Stimulated activated CD4-positive, alpha-beta T cell treated with anti-CD3 and anti-CD28 coated beads, Interleukin-4, amount 100 ng/mL, for 1 hour (primary cell): ENCODE results near the gene NAGLU.
A peak's percentile ranks its signal among the peaks of the same experiment; 100 is the strongest.

Experiments used
- DNase-seq: peaks from one replicate; pipeline ENCODE4 v3.0.0-alpha.2; 2020

Gene NAGLU

DNA sequence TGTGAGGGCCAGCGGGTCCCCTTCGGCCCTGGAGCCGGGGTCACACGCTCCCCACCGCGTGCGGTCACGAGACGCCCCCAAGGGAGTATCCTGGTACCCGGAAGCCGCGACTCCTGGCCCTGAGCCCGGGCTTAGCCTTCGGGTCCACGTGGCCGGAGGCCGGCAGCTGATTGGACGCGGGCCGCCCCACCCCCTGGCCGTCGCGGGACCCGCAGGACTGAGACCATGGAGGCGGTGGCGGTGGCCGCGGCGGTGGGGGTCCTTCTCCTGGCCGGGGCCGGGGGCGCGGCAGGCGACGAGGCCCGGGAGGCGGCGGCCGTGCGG is at the start of gene NAGLU:
Gene NAGLU, plus strand, starts transcription at position 194 of the 324 bp plus-strand sequence. Its CDS starts 32 bp downstream, at position 226.
- peak; percentile 84 for DNase-seq

DNA sequence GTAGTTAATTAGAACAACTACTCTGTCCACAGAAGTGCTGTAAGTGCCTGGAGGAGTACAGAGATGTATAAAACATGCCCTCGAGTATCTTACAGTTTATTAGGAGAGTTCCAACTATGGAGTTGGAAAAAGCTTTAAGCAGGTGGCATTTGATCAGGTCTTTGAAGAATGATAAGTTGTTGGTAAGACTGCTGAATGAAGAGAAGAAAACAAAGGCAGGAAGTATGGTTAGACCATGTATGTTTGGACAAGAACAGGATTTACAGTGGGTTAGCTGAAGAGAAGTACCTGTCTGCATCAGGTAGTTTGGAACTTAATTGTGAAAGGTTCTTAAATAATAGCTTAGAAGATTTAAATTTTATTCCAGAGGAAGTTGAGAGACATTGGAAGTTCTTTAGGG is 48.0 kb upstream of the NAGLU start:
- DNase-seq, result no peak

DNA sequence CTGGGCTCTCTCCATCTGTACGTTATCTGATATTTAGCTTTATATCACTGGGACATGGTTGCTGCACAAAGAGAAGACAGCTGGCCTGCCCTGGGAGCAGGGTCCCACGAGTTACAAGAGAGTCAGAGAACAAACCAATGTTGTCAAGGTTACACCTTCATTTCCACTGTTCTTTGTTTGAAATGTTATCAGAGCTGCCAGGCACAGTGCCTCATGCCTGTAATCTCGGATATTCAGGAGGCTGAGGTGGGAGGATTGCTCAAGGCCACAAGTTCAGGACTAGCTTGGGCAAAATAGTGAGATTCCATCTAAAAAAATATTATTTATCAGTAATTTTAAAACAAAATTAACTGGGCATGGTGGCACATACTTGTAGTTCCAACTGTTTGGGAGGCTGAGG is 42.7 kb upstream of the NAGLU start:
- DNase-seq, result no peak

DNA sequence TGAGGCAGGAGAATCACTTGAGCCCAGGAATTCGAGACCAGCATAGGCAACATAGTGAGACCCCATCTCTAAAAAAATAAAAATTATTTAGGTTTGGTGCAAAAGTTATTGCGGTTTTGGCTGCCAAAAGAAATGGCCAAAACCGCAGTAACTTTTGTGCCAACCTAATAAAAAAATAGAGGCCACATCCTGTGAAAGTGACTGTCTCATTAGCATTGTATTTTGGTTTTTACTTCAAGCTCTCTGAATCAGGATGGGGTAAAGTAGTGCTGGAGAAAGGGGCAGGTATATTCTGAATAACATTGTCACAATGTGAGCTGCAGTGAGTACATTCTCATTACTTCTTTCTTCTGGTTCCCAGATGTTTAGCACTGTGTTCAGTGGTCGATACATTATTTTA is 41.4 kb upstream of the NAGLU start:
- DNase-seq, result no peak

DNA sequence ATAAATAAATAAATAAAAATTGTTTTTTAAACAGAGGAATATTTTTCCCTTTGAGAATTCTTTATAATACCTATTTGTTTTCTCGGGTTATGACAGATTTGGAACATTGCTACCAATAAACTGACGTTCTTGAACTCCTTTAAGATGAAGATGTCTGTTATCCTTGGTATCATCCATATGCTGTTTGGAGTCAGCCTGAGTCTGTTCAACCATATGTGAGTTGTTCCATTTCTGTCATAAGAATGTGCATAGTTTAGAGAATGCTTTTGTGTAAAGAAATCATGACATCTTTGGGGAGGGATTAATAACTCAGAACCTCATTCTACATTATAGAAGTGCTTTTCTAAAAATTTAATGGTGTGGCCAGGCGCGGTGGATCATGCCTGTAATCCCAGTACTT is 37.2 kb upstream of the NAGLU start:
- DNase-seq, result no peak

DNA sequence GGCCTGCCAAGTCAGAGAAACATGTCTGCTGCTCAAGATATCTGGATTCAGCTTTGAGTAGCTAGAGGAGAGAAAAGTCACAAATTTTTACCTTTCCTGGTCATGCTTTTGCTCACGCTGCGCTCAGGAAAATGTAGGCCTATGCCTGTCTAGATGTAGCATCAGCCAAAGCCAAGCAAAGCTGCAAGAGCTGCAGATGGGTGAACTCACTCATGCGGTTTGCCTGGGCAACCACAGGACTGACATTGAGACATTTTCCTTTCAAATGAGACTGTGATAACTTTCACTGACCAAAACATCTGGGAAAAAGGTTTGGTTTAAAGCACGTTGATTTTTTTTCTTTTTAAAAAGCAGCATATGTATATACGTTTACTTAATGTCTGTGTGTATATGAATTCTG is 34.0 kb upstream of the NAGLU start:
- no peak for DNase-seq

DNA sequence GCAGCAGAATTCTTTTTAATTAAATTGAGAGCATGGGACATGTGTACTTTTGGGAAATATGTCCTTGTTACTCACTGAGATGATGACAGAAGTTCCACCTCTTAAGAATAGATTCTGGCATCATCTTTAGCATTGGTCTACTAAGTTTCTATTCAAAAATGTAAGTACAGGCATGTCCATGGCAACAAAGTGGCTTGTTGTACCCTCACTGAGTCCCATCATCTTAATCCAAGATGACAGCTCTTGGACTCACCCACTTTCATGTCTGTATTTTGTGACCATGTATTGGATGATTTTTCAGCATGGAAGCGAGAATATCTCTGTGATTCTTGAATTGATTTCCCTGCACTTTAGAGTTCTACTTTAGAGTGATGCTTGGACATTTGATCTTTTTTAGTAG is 33.1 kb upstream of the NAGLU start:
- no peak for DNase-seq

DNA sequence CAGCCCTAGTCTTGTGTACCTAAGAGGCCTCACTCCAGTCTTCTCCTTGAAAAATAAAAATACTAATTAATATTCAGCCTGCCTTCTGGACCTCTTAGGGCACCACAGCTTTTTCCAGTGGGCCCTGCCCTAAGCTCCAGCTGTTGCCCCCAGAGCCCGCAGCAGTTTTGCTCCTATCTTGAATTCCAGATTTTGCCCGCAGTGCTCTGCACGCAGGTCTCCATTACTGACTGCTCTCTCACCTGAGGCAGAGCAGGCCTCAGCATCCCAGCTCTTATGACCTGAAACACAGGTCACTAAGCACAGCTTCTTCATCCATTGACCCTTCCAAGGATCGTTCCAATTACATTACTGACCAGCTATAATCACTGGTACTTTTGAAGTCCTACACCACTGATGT is 28.4 kb upstream of the NAGLU start:
- no peak for DNase-seq

DNA sequence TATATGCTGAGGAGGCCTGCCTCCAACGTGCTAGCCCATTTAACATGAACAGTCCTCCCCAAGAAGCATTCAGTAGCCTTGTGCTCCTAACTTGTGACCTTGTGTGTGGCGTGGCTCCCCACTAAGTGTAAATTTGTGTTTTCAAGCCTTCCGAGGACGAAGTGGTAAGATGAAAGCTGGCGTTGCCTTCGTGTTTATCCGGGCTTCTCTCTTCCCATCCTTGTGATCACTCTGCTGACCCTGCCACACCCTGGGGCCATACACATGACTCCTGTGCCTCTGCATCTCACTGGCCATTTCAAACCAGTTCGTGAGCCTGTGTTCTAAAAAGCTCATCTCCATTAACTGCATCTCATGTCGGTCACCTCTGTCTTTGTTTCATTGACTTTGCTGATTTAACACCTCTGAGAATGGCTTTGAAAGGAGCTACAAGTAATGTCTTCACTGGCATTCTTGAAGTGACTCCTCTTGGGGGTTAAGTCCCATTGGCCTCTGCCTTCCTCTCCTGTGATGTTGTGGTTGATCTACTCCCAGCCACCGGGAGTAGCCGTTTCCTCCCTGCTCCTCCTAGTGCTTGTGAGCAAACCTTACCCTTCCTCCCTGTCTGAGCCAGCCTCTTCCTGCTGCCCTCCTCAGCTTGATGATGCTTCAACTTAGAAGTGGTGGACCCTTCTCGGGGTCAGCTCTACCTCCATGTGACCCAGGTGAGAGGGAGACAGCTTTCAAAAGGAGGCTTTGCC is 27.4 kb upstream of the NAGLU start:
- DNase-seq, result no peak

DNA sequence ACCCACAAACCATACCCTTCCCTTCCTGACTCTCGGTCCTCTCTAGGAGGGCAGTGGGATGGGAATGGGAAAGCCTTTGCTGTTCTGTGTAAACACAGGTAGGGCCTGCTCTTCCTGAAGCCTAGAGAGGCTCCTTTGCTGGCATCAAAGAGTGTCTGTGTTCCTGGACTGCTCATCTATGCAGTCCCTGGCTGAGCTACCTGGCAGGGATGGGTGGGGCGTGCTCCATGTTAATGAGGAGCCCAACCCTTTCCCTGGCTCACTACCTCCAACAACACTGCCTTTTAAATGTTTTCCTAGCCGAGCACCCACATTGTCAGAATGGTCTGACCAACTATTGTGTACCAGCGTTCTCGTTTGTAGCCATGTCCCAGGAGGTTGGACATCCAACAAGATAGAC is 26.6 kb upstream of the NAGLU start:
- no peak for DNase-seq

DNA sequence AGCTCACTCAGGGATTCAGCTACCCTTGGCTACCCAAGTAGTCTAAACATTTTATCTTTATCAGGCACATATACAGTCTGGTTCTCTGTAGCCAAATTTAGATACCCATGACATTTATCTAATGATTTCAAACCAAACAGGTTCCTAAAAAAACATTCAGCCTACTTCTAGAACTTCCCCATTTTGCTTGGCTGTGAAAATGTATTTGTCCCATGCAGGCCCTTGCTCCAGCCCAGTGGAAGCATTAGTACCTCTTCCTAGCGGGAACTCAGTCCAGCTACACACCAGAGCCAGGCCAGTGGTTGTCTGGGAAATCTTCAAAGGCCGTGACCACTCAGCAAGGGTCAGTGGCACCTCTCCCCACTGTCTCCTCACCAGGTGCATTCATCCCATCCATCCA is 26.2 kb upstream of the NAGLU start:
- DNase-seq, result no peak

DNA sequence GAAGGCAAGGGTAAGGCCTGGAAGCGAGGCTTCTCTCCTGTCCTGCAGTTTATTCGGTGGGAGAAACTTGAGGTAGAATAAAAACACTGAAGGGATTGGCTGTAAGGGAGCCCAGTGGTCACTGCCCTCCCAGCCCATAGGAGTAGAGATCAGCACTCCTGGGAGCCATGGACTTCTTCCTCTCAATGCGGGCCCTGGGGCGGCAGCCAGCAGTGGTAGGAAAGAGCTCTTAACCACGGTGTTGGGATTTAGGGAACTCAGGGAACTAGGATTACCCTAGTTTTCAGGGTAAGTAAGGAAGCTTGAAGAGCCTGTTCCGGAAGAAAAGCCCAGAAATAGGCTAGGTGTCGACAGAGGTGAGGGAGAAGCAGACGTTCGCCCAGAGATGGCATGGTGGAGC is 23.8 kb upstream of the NAGLU start:
- no peak for DNase-seq

DNA sequence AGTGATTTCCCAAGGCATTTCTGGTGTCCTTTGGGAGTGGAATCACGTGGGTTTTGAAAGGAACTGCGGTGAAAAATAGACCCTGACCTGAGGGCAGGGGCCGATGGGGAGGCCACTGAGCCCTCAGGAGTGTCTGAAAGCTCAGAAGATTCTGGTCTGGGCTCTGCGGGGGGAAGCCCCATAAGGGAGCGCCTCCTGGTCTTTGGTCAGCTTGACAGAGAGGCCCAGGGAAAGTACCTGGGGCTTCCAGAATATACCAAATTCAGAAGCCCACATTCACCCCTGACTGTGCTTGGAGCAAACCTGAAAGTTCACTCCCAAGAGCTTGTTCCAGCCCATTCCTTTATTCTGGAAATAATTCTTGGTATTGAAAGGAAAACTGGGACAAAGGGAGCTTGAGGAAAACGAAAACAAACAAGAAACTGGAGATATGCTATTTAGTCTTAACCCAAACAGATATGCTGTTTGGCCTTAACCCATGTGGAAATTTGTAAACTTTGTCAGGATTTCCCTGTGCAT is 23.2 kb upstream of the NAGLU start:
- no peak for DNase-seq

DNA sequence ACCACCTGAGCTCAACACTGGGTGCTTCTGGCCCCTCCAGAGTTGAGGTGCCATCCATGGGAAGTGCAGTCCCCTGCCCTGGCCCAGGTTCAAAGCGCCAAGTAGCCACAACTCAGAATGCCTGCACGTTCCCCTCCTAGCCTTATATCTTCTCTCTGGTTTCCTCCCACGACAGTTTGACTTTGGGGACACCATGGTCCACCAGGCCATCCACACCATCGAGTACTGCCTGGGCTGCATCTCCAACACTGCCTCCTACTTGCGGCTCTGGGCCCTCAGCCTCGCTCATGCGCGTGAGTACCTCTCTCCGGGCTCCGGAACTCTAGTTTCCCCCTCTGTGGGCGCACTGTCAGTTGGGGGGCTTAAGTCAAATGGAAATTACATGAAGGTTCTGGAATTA is 22.4 kb upstream of the NAGLU start:
- no peak for DNase-seq

DNA sequence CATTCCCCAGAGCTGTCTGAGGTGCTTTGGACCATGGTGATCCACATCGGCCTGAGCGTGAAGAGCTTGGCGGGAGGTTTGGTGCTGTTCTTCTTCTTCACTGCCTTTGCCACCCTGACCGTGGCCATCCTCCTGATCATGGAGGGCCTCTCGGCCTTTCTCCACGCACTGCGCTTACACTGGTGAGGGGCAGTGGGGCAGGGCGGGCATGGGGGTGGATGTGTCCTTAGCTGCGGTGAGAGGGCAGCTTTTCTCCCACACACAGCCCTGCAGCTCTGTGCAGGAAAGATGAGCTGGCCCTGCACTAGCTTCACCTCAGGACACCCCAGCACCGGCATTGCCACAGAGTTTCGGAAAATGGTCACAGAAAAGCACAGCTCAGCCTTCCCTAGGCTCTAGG is 21.8 kb upstream of the NAGLU start:
- DNase-seq, result no peak

DNA sequence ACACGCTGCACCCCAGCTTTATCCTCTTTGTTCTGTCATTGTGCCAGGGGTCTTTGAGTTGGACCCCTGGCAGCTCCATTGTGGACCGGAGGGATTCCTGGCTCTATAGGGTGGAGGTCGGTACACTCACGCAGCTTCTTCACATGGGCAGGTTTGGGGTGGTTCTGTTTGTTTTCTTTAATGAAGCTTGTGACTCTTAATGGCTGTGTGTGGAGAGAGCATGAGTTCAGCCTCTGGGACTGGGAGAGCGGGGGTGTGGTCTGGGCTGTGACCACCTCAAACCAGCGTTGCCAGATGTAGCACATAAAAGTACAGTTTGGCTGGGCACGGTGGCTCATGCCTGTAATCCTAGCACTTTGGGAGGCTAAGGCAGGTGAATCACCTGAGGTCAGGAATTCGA is 21.2 kb upstream of the NAGLU start:
- no peak for DNase-seq

DNA sequence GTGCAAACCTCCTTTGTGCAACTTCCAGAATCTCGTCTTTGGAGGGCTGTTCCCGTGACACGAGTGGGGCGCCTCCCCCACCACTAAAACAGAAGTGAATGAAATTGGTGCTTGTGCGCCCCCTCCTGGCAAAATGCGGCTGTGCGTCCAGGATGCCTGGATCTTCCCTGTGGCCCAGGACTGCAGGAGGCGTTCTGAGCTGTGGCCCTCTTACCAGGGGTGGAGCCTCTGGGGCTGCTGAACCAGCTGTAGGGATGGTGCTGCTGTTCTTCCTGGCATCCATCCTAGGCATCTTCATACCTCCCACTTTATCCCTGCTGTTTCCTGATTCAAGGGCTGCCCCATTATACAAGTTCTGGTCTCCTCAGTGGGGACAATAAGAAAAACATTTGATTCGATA is 18.5 kb upstream of the NAGLU start:
- peak; percentile 81 for DNase-seq

DNA sequence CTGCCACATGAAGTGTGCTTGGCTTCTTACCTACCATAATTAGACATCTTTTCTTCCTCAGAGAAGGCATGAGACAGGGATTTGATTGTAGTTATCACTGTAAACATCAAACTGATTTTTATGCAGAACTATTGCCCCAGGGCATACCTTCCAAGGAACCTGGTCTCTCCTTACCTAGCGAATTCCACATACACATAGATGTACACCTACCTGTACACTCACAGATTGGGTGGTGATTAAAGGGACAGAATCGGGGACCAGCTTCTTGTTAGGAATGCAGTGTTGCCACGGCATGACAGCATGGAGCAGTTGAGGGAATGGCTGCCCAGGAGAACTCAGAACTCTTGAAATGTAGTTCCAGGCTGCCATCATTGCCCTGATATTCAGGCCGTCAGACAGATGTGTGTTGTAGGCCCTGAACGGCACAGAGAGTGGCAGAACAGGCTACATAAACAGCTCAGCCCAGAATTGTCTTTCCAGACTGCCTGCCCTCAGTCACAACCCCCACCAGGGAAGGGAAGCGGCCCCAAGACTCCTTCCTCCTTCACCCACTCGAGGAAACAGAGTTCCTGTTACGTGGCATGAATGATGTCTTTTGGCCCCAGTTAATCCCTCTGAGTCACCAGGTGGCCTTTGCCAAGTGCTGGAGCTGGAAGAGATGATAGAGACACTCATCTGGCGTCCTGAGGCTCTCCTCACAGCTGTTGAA is 17.8 kb upstream of the NAGLU start:
- no peak for DNase-seq

DNA sequence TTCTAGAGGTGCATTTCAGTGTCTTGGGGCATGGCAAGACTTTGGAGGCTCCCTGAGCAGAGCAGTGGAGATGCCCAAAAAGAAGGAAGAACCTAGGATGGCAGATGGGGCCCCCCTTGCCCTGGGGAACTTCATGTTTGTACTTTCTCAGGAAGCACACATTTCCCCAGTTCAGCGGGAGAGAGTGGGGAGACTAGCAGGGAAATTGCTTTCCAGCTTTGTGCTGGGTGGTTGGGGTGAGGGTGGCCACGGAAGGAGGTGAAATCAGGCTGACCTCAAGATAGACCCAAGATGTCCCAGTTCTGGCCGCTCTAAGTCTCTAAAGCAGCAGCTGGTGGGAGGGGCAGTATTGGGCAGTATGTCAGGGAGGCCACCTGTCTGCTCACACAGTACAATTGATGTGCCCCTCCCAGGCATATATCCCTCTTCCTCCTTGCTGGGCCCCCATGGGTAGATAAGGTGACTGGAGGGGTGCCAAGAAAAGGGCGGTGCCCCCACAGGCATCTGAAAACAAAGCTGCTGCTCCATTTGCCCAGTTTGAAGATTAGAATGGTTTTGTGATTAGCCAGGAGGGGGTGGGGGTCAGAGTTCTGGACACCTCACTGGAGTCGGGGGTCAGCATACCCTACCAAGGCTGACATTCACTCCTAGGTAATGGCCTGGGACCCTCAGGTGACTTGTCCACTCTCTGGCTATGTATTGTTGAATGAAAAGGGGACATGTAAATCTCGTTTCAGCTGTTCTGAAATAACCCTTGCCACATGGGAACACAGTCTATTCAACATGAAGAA is 17.1 kb upstream of the NAGLU start:
- DNase-seq, result no peak

DNA sequence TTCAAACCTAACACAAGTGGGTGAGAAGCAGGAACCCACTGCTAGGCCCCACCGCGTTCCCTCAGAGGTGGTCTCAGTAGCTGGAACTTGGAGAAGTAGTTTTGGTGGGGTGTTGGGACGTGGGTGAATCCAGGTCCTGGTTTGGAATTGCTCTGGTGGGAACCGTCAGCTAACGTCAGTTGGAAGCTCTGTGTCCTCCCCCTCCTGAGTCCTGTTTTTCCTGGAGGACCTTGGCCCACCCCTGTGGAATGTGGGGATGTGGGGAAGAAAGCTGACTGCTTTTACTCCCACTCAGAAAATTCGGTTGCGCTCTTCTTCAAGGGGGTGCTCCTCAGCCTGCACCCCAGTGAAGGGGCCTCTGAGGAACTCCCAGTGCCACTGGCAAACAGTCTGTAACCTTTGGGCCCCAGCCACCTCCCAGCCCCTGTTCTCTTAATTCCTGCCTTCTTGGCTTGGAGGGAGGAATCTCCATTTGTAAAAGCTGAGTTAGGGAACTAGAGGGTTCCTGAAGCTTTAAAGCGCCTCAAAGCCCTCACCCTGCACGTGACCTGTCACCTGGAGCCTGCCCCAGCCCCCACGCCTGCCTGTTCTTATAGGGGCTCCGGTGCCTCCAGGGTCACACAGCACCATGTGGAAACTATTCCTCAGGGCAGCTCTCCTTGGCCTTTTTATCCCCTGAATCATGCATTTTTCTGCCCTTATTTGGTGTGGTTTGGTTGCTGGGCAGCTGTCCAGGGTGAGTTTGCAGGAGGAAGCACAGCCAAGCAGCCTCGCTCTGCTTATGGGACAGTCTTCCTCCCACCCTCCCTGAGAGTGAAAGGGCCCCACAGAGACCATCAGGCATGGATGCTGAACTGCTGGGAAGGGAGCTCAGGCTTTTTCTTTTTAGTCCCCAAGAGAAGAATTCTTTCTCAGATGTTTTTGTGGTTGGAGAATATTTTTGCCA is 16.2 kb upstream of the NAGLU start:
- no peak for DNase-seq

DNA sequence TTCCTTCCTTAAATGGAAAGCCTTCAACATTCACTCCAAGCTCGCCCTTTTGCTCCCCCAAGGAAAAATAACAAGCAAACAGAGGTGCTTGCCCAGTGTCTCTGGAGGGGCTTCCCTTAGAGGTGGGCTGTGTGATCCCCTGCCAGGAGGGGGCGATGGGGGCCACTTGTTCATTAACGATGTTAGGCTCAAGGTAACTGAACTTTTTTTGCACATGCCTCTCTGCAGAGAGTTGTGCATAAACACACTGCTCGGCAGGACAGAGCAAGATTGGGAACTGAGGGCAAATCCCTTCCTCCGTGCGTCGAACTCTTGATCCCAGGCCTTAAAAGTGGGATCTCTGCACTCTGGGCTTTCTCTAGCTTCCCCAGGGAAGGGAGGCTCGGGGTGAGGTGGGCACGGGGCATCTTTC is 15.5 kb upstream of the NAGLU start:
- DNase-seq, result peak; percentile 35

DNA sequence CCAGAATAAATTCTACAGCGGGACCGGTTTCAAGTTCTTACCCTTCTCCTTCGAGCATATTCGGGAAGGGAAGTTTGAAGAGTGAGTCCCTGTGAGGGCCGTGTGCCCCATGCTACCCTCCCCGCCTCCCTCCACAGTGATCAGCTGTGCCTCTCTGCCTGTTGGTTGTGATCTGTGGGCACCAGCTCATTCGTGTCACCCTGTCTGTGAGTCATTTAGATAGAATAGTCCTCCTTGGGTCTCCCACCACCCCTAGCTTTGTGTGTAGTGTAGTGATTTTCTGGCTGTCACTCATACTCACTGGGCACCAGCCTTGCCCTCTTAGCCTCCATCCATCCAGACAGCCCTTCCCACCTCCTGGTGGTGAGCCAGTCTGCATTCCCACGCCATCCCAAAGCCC is 15.0 kb upstream of the NAGLU start:
- no peak for DNase-seq
